IPS DF 4.7 (cell line): ENCODE measurements around the gene RNF208.

ENCODE experiments used
- DNase-seq: peaks from one replicate; pipeline ENCODE4 v3.0.0-alpha.2; 2013; ENCODE audit warnings: low spot score; ENCODE audit errors: extremely low read depth

Gene RNF208

DNA sequence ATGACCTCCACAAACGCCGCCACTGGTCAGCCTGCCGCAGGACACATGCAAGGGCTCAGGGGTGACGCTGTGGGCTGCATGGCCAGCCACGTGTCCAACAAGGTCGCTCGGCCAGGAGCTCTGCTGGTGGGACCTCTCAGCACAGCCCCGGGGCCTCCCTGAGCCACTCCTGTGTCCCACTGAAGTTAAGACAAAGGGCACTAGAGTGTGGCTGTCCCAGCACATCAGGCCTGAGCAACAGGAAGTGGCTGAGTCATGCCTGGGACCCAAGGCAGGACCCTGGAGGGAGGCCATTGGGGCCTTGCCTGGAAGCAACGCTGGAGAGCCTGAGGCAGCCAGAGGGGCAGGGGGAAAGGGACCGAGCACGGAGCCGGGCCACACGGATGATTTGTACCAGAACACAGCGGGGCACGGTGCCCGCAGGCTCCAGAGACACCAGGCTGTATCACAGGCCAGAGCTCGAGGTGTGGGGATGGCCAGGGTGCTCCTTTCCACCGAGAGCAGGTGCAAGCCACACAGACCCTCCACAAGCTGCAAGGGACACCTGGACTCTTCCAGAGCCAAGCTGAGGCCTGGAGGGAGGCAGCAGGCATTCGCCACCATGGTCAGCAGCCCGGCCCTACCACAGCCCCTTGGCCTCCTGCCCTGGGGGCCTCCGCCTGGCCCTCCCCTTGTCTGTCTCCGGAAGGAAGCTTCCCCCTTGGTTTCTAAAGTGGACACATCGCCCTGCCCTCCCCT is 43.7 kb downstream of the RNF208 start:
- DNase-seq: no peak

GRCh38 chr9:137176302-137177182 is 45.5 kb downstream of the RNF208 start:
- DNase-seq: no peak

DNA sequence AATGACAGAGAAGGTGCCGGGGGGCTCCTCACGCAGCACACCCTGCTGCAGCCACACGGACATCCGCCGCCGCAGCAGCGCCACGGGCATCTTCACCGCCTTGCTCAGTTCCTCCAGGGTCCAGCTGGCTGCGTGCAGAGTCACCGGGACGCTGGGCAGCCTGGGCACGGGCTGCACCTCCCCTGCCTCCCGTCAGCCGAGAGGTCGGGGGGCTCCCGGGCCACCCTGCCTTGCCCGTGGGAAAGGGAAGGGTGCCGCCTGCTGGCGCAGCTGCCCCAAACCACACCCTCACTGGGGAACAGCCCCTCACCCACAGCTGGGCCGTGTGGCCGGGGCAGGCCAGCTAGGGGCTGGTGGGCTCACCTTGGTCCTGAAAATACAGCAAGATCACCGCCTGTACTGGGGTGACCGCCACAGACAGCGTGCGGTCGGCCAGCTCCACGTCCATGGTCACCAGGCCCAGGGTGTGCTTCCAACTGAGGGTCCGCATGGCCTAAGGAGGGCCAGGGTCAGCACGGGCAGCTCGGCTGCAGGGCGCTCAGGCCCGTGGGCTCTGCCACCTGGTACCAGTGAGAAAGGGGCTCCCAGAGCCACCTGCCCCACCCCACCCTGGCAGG is 46.6 kb downstream of the RNF208 start:
- DNase-seq: no peak

DNA sequence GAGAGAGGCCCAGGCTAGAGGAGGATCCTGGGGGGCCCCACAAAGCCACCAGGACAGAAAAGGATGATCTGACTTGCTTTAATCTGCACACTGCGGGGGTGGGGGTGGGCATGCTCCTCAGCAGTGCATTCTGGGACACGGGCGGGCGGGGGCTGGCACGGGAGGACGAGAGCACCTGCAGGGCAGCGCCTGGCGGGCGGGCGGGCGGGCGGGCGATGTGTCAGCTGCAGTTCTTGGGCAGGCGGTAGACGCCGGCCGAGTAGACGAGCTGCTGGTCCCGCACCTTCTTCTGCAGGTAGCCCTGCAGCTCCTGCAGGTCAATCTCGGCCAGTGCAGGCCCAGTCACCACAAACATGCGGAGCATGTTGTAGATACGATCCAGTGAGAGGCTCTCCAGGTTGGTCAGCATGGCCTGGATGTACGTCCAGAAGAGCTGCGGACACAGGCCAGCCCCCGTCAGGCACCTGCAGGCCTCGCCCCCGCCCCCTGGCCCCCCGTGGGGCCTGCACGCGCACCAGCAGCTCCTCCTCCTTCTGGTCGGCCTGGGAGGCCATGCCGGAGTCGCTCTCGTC is 47.2 kb downstream of the RNF208 start:
- DNase-seq: no peak

GRCh38 chr9:137173796-137174664 is 48.0 kb downstream of the RNF208 start:
- no peak for DNase-seq

- no peak for DNase-seq
These were observed 48.9 kb downstream of the RNF208 start for GRCh38 chr9:137172901-137173795.

DNA sequence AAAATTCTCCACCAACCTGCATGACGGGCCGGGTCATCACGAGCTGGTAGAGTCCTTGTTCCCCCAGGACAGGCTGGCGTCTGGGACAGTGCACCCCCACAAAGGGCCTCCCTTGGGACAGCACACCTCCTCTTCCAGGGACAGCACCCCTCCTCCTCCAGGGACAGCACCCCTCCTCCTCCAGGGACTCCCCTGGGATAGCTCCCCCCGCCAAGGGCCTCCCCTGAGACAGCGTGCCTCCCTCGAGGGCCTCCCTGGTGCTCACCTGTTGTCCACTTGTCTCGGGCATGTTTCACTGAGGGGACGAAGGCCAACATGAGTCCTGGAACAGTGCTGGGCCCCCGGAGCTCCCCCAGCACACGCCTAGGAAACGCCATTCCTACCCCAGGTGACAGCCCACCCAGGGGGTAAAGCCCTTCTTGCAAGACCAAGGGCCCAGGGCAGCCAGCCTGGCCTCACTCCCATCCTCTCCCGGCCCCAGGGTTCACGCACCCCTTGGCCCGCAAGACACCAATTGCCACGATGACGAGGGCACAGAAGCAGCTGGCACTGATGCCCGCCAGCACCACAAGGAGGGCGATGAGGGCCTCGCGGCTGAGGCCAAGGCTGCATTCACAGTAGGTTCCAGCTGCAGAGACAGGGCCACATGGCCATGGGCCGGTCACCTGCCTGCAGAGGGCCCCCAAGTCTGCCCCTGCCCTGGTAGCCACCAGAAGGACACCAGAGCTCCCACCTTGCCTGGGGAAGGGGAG is 50.7 kb downstream of the RNF208 start:
- no peak for DNase-seq

DNA sequence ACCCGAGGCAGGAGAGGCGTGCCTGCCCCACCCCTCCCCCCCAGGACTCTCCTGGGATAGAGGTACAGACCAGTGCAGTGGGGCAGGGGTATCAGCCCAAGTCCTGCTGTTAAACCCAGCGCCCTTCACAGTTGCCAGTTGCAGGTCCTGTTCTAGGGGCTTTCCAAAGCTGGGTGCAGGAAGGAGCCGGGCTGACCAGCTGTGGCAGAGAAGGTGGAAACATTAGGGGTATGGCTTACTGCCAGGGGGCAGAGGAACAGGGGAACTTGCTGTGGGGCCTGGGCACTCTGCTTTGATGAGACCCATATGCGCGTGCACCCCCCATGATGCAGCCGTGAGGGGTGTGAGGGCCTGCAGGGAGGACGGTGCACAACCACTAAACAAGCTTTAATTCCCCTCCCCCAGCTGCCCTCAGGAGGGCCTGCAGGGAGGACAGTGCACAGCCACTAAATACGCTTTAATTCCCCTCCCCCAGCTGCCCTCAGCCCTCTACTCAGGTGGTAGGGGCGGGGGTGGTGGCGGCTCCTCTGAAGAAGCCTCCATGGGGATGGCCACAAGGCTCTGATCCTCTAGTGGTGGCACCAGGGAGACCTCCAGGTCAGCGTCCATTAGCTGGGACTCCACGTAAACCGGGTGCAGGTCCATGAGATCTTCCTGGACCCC is 51.4 kb downstream of the RNF208 start:
- DNase-seq: no peak
